Fibroblast of upper back skin (primary cell): Measurements from ENCODE around the gene JUND.

Experiments
- DNase-seq: peaks from one replicate; pipeline ENCODE4 v3.0.0-alpha.2; 2013

The JUND gene

GRCh38 chr19:18308051-18308947 is 26.9 kb upstream of the JUND start:
- DNase-seq, result no peak

GRCh38 chr19:18307271-18307681 is 25.9 kb upstream of the JUND start:
- no peak for DNase-seq

GRCh38 chr19:18306888-18307260 is 25.5 kb upstream of the JUND start:
- no peak for DNase-seq

GRCh38 chr19:18306209-18306887 is 24.9 kb upstream of the JUND start:
- no peak for DNase-seq

GRCh38 chr19:18304458-18305310 is 23.3 kb upstream of the JUND start:
- DNase-seq, result peak; percentile 72

- no peak for DNase-seq
These were observed 22.7 kb upstream of the JUND start for GRCh38 chr19:18304208-18304457.

- DNase-seq, result no peak
These were observed 20.3 kb upstream of the JUND start for GRCh38 chr19:18301718-18302111.

GRCh38 chr19:18300930-18301717 is 19.7 kb upstream of the JUND start:
- no peak for DNase-seq

- DNase-seq, result no peak
These were observed 18.2 kb upstream of the JUND start for GRCh38 chr19:18299654-18300053.

GRCh38 chr19:18298601-18299000 is 17.2 kb upstream of the JUND start:
- no peak for DNase-seq

GRCh38 chr19:18297308-18297707 is 15.9 kb upstream of the JUND start:
- peak; percentile 48 for DNase-seq

GRCh38 chr19:18295034-18295451 is 13.6 kb upstream of the JUND start:
- no peak for DNase-seq

- no peak for DNase-seq
These were observed 13.0 kb upstream of the JUND start for GRCh38 chr19:18294467-18294864.

GRCh38 chr19:18293642-18294466 is 12.4 kb upstream of the JUND start:
- DNase-seq, result no peak

GRCh38 chr19:18292810-18293641 is 11.6 kb upstream of the JUND start:
- peak; percentile 89 for DNase-seq

- DNase-seq, result no peak
These were observed 11.0 kb upstream of the JUND start for GRCh38 chr19:18292462-18292809.

- peak; percentile 77 for DNase-seq
These were observed 10.4 kb upstream of the JUND start for GRCh38 chr19:18291590-18292461.

GRCh38 chr19:18291019-18291524 is 9.7 kb upstream of the JUND start:
- no peak for DNase-seq

- DNase-seq, result no peak
These were observed 9.0 kb upstream of the JUND start for GRCh38 chr19:18290302-18291018.
